Activated CD8-positive, alpha-beta memory T cell treated with anti-CD3 and anti-CD28 coated beads, Interleukin-2, amount 50 U/mL, for 1 hour (primary cell): ENCODE results near the gene DKK3.

Source experiments
- DNase-seq: peaks from one replicate; pipeline ENCODE4 v3.0.0-alpha.2; 2020; ENCODE audit errors: extremely low read depth

The DKK3 gene

DNA sequence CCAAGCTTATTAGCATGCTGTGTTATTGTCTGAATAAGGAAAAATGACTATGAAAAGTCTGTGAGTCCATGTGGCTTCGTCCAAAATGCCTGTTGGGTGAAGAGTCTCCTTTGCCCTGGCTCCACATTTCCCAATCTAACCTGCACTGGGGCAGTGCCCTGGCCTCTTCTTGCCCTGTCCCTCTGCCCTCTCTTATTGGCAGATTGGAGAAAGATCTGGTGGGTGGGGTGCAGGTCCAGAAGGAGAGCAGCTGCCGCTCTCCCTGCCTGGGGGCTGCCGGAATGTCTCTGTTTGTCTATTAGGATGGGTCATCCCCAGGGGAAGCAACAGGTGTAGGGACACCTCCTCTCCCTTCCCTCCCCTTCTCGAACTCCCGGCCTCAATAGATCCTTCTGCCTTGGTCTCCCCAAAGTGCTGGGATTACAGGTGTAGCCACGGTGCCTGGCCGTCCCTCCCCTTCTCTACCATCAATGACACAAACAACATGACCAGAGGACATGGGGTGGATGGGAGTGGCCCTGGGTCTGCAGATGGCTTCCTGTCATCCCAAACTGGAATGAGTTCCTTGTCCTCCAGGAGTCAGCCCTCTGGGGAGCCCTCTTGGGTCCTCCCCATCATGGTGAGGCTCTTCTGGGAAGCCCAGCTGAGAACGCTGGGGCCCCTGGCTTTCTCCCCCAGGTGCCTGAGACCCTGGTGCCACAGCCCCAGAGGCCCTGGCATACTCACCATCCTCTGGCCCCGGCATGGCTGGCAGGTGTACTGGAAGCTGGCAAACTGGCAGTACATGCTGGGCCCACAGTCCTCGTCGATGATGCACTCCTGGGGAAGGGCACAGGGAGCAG, 40.5 kb downstream of the DKK3 start:
- no peak for DNase-seq

DNA sequence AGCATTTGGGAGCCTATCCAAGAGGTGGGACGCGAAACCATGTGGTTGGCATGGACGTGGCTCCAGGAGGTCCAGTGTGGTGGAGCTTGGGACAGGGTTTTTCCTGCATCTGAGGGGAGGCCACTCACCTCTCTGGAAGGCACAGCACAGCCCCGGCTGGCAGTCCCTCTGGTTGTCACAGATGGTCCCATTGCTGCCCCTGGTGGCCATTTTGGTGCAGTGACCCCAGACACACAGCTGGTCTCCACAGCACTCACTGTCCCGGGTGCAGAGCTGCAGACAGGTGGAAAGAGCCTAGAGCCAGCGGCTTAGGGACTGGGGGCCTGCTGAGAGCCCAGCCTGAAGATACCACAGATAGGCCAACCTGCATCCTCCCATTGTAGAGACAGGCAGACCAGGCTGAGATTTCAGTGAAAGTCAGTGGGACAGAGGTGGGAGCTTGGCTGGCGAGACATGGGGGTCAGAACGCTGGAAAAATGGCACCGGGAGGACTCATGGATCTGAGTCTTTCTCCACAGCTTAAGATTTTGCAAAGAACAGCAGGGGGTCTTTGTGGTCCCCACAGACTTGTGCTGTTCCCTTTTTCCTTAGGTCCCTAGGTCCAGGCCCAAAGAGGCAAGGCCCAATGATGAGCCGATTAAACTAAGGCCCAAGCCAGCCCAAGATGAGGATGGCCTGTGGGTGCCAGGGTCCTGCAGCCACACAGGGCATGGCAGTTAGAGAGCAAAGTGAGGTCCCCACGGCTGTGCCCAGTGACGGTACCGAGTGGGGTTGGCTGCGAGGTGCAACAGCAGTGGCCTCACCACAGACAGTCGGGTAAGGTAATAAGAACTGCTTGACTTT, 41.4 kb downstream of the DKK3 start:
- DNase-seq: peak; percentile 20

GRCh38 chr11:11966354-11966741, 42.1 kb downstream of the DKK3 start:
- DNase-seq: no peak

GRCh38 chr11:11965656-11966353, 42.6 kb downstream of the DKK3 start:
- no peak for DNase-seq

GRCh38 chr11:11965192-11965591, 43.2 kb downstream of the DKK3 start:
- no peak for DNase-seq

- no peak for DNase-seq
These were observed 43.7 kb downstream of the DKK3 start for GRCh38 chr11:11964774-11965150.

DNA sequence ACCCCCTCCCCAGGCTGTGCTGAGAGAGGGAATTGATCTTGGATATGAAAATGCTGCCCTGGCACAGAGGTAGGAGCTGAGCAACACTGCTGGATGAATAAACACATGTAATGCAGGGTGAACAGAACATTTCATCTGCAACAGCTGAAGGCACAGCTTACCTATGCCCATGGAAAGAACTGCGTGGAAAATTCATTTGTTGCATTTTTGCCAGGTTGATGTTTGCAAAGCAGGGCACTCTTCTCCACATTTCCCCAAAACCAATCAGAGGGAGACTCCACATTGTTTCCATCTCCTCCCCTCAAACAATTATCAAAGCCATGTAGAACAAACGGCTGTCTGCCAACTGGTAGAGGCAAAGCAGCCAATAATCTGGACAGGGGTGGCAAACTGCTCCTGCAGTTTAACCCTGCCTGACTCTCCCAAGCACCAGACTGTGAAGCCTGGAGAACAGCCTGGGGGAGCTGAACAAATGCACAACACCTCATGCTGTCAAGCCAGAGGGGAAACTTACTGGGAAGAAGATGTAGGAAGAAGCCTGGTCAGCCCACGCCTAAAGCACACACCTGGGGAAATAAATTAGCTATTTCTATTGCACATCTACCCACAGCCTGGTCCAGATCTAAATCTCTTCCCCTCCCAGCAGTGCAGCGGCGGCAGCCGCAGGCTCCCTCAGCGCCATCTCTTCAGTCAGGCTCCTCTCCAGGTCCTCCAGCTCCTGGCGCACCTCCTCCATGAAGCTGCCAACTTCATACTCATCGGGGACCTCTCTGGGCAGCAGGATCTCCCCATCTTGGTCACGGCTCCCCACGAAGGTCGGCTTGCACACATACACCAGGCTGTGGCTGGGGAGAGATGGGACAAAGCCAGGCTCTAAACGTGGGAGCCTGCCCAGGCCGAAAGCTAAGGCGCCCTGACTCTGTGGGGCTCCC, 44.3 kb downstream of the DKK3 start:
- no peak for DNase-seq

DNA sequence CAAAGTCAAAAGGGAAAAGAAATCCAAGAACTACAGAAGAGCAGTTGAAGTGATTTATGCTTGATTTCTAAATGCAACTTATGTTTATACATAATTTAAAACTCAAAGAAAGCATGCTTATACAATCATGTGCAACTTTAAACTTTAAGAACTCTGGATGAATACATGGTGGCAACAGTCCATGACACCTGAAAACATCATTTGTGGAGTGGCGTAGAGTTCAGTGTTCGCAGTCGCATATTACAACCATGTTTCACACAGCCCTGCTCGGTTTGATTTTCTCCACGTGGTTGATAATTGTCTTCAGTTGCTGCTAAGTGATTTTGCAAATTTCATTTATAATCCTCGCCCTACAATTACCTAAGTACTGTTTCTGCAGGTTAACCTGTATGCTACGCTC, 45.4 kb downstream of the DKK3 start:
- no peak for DNase-seq

GRCh38 chr11:11961399-11962028, 46.9 kb downstream of the DKK3 start:
- no peak for DNase-seq

DNA sequence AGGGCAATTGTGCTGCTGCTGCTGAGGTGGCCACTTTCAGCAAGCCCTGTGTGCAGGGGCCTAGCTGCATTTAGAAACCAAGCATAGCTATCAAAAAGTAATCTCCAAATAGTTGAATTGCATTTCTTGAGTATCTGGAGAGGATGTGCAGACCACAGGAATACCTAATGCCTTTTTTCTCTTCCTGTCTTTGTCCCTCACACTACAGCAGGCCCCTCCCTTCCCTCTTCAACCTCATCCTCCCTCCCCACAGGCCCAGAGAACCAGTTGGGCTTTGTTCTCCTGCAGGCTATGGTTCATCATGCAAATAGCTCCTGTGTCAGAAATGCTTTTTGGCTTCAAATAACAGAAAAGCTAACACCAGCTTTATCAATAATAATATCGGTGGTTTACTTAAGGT, 47.7 kb downstream of the DKK3 start:
- DNase-seq: no peak

DNA sequence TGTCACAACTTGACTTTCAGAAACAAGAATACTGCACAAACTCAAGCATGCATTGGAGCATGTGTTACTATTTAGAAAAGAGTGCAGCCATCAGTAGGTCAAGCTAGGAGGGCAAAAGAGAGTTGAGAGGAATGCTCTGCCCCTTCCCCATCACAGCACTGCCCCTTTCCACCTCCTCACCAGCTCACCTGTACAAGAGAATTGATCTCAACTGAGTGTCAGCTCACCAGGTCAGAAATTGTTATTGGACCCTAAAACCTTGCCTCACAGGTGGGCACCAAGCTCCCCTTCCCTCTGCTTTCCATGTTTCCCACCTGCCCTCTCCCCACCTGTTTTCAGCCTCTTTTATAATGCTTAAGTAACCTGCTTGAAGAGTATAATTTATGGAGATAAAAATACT, 48.8 kb downstream of the DKK3 start:
- DNase-seq: no peak

GRCh38 chr11:11958403-11959231, 49.8 kb downstream of the DKK3 start:
- DNase-seq: no peak

DNA sequence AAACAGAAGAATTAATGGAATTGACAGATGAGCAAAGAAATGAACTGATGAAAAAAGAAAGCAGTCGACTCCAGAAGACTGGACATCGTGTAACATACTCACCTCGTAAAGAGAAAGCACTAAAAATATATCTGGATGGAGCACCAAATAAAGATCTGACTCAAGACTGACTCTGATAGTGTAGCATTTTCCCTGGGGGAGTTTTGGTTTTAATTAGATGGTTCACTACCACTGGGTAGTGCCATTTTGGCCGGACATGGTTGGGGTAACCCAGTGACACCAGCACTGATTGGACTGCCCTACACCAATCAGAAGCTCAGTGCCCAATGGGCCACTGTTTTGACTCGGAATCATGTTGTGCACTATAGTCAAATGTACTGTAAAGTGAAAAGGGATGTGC, 52.4 kb downstream of the DKK3 start:
- no peak for DNase-seq

DNA sequence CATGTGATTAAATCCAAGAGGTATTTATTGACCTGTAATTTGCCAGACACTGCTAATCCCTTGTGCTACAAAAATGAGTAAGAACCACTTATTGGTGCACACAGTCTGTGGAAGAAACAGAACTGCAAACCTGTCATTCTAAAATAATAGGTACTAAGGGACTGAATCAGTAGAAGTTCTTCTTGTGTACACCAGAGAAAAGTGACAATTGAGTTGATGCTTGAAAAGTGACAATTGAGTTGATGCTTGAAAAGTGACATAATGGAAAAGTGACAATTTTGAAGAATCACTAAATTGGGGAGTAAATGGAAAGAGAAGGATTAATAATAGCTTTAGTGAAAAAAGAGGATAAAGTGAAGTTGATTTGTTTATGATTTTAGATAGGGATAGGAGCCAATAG, 56.4 kb downstream of the DKK3 start:
- DNase-seq: no peak

DNA sequence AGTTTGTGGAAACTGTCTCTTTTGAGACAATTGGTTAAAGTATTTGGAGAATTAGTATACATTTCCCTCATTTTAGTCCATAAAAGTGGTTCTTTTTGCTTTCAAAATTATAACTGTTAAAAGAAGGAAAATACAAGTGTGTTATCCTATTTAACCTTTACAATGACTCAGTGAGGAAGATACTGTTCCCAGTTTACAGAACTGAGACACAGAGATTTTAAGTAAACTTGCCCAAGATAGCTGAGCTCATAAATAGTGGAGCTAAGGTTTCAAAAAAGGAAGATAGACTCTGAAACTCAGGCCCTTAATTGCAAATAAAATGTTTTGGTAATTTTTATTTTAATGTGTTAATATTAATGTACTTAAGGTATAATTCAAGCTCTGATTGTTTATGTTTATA, 58.9 kb downstream of the DKK3 start:
- no peak for DNase-seq

DNA sequence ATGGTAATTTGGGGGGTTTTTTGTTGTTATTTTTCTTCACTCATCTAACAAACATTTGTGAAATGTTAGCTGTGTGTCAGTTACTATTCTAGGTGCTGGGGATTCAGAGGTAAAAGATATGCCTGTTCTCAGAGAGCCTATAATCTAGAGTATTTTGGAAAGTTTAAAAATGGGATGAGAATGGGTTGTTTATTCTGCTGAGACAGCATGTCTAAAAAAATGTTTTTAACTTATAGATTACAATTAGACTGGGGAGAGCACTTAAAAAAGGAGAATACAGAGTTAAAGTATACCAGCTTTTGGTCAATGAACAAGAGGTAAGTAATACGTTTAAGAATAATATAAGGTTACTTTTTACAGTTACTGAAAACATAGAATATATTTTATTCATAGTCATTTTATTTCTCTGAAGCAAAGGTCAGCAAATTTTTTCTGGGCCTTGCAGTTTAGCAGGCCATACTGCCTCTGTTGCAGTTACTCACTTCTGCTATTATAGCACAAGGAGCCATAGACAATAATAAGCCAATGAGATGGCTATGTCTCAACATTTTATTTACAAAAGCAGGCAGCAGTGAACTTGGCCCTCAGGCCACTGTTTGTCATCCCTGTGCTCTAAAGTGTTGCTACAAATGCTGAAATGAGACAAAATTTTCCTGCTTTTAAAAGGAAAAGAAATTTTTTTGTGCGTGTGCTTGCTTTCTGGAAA, 60.0 kb downstream of the DKK3 start:
- no peak for DNase-seq

DNA sequence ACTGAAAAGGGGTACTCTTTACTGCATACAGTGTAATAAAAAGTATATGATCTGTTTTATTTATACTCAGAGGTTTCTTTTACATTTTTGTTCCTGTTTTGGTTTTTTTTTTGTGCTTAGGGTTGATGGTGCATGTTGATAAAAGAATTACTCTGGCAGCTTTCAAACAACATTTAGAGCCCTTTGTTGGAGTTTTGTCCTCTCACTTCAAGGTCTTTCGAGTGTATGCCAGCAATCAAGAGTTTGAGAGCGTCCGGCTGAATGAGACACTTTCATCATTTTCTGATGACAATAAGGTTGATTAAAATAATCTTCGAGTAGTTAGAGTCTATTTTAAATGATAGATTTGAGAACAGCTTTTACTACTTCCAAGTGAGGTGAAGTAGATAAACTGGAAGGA, 60.6 kb downstream of the DKK3 start:
- no peak for DNase-seq

- no peak for DNase-seq
These were observed 61.5 kb downstream of the DKK3 start for GRCh38 chr11:11946878-11947277.

DNA sequence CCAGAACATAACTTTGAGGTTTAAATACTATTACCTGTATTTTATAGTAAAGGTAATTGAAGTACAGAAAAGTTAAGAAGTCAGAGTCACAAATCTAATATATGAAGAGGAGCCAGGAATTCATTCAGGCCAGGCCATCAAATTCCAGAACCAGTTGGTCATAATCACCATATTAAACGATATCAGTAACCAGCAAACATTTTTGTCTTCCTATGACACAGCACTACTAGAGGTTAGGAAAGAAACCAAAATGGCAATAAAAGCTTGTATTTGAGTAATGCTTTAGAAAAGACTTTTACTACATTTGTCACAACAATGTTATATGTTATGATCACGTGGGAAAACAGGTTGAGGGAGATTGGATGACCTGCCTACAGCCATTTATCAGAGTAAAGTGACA, 62.2 kb downstream of the DKK3 start:
- no peak for DNase-seq
